Stimulated activated CD4-positive, alpha-beta T cell treated with anti-CD3 and anti-CD28 coated beads, TNF-alpha, amount 100 ng/mL, for 48 hours (primary cell): ENCODE measurements around the gene WDR33.

ENCODE experiments used
- DNase-seq, 3 donors: peaks; one replicate each; pipeline ENCODE4 v3.0.0-alpha.2; 2020; ENCODE audit warnings: low read depth in 3 of 3

WDR33 gene

GRCh38 chr2:127656569-127657231, 154.3 kb downstream of the WDR33 start:
- DNase-seq: no peak

DNA sequence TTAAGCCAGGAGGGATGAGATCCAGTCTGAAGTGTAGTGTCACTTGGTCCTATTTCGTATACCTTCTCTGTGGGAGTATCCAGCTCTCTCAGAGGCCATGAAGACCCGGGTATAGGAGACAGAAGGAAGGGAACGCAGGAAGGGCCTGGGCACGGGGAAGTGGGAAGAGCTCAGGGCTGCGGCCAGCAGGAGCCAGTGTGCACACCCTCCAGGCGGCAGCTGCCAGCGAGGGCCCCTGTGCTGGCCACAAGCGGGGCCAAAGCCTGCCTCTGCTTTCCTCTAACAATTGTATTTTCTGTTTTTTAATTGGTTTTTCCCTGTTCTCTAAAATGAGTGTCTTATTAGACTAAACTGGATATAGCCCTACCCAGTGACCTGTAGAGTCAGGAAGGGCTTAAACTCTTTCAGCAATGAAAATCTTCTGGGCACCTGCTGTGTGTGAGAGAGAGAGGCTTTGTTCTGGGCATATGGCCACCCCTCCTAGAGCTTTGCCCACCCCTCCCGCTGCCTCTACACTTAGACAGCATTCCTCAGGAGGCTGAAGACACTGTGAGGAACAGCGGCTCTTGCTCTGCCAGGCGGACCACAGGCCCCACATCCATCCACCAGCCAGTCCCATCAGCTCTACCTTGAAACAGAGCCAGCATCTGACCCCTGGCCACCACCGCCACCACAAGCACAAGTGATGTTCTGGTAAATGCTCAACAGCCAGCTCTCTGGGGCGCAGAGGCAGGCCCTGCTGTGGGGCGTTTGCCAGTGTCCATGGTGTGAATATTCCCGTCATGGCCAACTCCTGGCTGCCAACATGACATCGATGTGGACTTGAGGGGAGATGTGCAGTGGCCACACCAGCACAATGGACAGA, 155.5 kb downstream of the WDR33 start:
- no peak for DNase-seq

DNA sequence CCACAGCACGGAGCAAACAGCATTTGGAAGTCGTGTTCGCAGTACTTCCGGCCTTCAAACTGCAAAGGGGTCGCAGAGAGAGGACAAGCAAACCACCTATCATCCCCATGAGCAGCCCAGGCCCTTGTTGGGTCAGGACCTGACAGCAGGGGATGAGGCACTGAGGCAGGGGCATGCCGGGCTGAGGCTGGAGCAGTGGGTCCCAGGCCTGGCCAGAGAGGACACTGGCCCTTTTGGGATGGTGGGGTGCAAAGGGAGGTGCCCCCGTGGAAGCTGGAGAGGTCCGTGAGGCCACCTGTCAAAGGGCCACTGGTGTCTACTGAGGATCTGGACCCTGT, 156.2 kb downstream of the WDR33 start:
- no peak for DNase-seq

- no peak for DNase-seq
These were observed 156.7 kb downstream of the WDR33 start for GRCh38 chr2:127654084-127654837.

- DNase-seq: no peak
These were observed 157.4 kb downstream of the WDR33 start for GRCh38 chr2:127653421-127654083.

GRCh38 chr2:127652786-127653357, 158.1 kb downstream of the WDR33 start:
- DNase-seq: no peak

- no peak for DNase-seq
These were observed 158.9 kb downstream of the WDR33 start for GRCh38 chr2:127651971-127652550.

DNA sequence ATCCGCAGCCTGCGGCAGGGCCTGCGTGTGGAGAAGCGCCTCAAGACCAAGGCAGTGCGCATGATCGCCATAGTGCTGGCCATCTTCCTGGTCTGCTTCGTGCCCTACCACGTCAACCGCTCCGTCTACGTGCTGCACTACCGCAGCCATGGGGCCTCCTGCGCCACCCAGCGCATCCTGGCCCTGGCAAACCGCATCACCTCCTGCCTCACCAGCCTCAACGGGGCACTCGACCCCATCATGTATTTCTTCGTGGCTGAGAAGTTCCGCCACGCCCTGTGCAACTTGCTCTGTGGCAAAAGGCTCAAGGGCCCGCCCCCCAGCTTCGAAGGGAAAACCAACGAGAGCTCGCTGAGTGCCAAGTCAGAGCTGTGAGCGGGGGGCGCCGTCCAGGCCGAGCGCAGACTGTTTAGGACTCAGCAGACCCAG, 159.6 kb downstream of the WDR33 start:
- no peak for DNase-seq
